HG02571 (cell line): ENCODE results near the gene RNU6-1.

Experiments
- ATAC-seq: cut with Tn5 transposase; IDR thresholded peaks from one replicate; pipeline ENCODE4 v1.9.1; 2021; ENCODE audit warnings: mild to moderate bottlenecking, moderate library complexity; ENCODE audit not compliant: unreplicated experiment

RNU6-1 gene

DNA sequence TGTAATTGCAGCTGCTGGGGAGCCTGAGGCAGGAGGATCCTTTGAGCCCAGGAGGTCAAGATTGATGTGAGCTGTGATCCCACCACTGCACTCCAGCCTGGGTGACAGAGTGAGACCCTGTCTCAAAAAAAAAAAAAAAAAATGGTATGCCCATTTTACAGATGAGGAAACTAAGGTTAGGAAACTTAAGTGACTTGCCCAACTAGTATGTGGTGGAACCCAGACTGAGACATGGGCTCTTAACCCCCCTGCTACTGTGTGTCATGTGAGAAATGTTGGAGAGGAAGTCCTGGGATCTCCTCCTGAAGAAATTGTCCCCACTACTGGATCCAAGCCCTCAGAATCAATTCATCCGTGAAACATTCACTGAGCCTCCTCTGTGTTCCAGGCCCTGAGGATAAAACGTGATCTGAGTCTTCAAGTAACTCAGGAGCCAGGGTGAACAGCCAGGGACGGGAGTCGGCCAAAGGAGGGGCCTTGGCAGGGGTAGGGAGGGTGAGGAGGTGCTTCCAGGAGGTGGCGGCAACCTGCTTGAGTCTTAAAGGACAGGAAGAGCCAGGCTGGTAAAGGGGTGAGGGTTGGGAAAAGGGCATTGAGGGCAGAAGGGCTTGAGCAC, 19.6 kb upstream of the RNU6-1 start:
- ATAC-seq, result no peak

GRCh38 chr15:67857220-67857619, 17.4 kb upstream of the RNU6-1 start:
- ATAC-seq, result no peak

DNA sequence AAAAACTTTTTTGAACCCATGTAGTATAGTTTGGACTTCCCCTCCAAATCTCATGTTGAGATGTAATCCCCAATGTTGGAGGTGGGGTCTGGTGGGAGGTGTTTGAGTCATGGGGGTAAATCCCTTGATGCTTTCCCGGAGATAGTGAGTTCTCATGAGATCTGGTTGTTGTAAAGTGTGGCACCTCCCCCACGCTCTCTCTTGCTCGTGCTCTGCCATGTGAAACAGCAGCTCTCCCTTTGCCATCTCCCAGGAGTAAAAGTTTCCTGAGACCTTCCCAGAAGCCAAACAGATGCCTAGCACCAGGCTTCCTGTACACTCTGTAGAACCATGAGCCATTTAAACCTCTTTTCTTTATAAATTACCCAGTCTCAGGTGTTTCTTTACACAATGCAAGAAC, 16.0 kb upstream of the RNU6-1 start:
- ATAC-seq, result no peak

DNA sequence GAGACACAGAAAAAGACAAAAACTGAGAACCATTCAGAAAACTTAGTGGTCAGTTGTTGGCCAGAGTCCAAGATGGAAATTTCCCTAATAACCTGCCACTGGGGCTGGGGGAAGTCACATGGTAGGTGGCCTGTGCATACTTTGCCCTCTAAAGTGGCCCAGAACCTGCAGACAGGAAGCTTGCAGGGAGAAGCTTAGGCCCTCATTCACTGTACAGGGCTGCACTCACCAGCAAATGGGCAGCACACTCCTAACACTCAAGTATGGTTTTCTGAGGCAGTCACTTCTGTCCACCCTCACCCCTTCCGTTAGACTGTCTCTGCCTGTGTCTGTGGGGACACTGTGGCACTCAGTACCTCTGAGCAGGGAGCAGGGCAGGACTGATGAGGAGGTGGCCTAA, 14.5 kb upstream of the RNU6-1 start:
- ATAC-seq, result no peak

DNA sequence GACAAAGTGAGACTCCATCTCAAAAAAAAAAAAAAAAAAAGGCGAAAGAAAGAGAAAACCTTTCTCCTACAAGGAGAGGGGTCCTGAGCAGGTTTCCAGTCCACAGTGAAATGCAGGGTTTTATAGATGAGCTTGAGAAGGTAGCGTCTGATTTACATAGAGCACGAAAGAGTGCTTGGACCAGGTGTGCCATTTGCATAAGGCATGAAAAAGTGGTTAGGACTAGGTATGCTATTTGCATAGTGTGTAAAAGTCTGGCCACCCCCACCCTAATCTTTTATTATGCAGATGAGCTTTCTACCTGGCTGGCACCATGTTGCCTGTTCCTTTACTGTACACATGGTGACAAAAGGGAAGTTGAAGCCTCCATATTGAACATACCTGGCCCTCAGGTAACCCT, 13.6 kb upstream of the RNU6-1 start:
- no peak for ATAC-seq

- no peak for ATAC-seq
Measured at GRCh38 chr15:67852418-67852817, 12.6 kb upstream of the RNU6-1 start.

DNA sequence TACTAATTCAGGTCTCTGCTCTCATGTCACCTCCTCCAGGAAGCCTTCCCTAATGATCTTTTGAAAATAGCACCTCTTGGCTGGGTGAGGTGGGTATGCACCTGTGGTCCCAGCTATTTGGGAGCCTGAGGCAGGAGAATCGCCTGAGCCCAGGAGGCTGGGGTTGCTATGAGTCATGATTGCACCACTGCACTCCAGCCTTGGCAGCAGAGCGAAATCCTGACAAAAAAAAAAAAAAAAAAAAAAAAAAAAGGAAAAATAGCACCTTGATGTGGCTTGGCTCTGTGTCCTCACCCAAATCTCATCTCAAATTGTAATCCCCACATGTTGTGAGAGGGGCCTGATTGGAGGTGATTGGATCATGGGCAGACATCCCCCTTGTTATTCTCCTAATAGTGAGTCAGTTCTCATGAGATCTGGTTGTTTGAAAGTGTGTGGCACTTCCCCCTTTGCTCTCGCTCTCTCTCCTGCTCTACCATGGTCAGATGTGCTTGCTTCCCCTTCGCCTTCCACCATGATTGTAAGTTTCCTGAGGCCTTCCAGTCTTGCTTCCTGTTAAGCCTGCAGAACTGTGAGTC, 11.2 kb upstream of the RNU6-1 start:
- ATAC-seq, result no peak

DNA sequence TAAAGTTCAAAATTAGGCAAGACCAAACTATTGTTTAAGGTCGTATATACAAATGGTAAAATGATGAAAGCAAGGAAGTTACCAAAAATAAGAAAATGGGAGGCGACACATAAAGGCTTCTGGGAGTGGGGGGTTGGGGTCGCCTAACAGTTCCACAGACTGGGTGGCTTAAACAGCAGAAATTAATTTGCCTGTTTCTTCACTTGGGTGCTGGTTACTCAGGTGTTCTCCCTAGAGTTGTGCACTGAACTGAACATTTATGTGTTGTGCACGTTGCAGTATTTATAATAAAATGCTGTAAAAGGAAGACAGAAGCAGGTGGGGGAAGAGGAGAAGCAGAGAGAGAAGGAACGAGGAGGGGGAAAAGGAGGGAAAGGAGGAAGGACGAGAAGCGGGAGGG, 10.5 kb upstream of the RNU6-1 start:
- ATAC-seq, result no peak

DNA sequence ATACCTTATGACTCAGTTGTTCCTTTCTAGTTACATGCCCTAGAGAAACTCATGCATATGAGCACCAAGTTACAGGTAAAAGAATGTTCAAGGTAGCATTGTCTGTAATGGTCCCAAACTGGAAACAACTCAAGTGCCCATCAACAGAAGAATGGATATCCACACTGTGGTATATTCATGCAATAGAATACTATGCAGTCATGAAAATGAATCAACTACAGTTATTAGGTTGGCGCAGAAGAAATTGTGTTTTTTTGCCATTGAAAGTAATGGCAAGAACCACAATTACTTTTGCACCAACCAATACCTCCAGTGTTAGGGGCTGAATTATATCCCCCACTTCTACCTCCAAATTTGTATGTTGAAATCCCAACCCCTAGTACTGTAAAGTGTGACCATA, 9.7 kb upstream of the RNU6-1 start:
- ATAC-seq, result no peak

- no peak for ATAC-seq
Measured at GRCh38 chr15:67845974-67846373, 6.1 kb upstream of the RNU6-1 start.

DNA sequence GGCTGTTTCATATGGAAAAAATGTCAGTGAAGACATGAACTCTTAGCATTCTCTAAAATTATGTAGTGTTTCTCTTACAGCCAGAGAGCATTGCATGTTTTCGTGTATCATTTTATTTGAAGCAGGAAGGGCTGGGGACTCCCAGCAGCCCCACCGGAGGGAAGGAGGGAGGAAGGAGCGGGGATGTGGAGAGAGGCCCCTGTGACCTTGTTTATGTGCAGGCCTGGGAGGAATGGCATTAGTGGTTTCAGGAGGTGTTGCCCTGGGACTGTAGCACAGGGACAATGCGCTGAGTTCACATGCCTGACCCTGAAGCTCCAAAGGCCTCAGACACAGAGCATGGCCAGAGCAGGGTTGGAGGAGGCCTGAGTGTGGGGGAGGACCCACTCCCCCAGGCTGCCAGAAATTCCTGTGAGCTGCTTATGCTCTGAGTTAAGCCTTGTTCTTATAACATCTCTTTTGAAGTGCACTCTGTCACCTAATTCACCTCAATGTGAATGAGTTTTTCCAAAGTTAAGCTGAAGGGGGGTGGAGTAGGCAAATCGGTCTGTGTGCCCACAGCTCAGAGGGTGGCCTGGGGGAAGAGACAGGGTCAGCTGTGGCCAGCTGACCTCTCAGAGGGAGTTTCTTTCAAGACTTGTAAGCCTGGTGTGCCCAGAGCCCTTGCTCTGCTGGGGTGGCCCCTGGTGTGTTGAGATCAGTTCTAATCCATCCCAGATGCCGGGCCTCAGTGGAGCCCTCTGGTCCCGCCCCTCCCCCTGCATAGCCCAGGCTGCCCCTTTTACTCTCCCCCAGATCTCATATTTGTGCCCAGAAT, 3.9 kb upstream of the RNU6-1 start:
- no peak for ATAC-seq

GRCh38 chr15:67843092-67843501, 3.3 kb upstream of the RNU6-1 start:
- ATAC-seq, result no peak

GRCh38 chr15:67841513-67841762, 1.6 kb upstream of the RNU6-1 start:
- no peak for ATAC-seq

- ATAC-seq, result no peak
Measured at GRCh38 chr15:67840749-67841512, 1.1 kb upstream of the RNU6-1 start.

GRCh38 chr15:67839499-67839928, 331 bp downstream of the RNU6-1 start:
- no peak for ATAC-seq

DNA sequence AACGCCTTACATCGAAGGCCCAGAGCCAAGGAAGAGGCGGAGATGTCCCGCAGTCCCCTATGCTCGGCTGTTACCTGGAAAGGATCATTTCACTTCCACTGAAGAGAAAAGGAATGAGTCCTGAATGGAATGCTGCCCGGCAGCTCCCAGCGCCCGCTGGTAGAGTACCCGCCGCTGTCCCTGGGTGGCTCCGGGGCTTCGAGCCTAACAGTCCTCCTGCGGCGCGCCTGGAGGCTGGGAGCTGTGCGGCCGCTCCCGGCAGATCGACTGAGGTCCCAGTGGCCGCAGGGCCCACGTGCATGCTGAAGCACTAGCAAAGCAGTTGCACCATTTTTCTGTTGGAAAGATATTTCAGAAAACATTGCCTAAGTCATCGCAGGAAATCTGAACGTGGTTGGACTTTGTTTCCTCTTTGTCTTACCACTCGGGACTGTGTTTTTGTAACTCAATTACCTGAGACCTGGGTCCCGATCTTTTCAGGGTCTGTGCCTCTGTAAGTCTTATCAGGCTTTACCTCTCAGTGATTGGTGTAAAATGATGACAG, 984 bp downstream of the RNU6-1 start:
- ATAC-seq, result no peak

GRCh38 chr15:67836955-67837354, 2.9 kb downstream of the RNU6-1 start:
- no peak for ATAC-seq

DNA sequence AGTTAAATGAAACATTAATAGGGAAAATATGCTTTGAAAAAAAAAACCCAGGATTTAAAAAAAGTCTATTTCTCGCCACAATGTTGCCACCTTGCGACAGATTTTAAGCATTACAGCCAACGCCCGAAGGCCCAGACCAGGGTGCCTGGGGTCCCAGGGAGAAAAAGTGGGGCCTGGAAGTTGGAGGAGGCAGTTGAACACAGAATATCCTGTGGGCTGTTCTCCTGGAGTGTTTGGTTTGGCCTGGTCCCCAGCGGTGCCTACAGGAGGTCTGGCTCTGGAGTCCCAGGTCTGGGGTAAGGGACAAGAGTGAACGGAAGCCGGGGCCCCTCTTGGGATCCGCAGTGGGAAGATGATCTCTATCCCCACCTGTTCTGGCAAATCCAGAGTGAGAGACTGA, 3.4 kb downstream of the RNU6-1 start:
- ATAC-seq, result no peak

GRCh38 chr15:67836134-67836455, 3.8 kb downstream of the RNU6-1 start:
- ATAC-seq, result no peak

- no peak for ATAC-seq
Measured at GRCh38 chr15:67835297-67836133, 4.3 kb downstream of the RNU6-1 start.
